Astrocyte (in vitro differentiated cells and primary cell): ENCODE results near the gene MAP7. TPM values are rescaled to one million over a fixed set of nuclear protein-coding genes. Genes with fewer than 3 reads are reported as not detected.

Source experiments
- DNase-seq: peaks from one replicate; pipeline ENCODE4 v3.0.0-alpha.2; 2010; ENCODE audit warnings: low read depth
- FAIRE-seq: peaks from 2 replicates; lab custom pipeline; 2011; peaks lifted over from hg19 to GRCh38; lab: Jason Lieb, UNC
- H2AFZ ChIP-seq: 2 replicates; pipeline ENCODE4 v1.6.0; 2012; ENCODE audit warnings: low read depth, low read length, inconsistent platforms
- H3K27ac ChIP-seq: 2 replicates; pipeline ENCODE4 v1.5.1; 2011; ENCODE audit warnings: low read depth, low read length, inconsistent platforms
- H3K27me3 ChIP-seq: 2 replicates; pipeline ENCODE4 v1.6.0; 2011; ENCODE audit warnings: low read length, inconsistent platforms; ENCODE audit not compliant: insufficient read depth
- H3K36me3 ChIP-seq: 2 replicates; pipeline ENCODE4 v1.5.1; 2011; ENCODE audit warnings: low read length, inconsistent platforms; ENCODE audit not compliant: insufficient read depth
- H3K4me1 ChIP-seq: 2 replicates; pipeline ENCODE4 v1.5.1; 2011; ENCODE audit warnings: low read length, inconsistent platforms; ENCODE audit not compliant: insufficient read depth
- H3K4me2 ChIP-seq: 2 replicates; pipeline ENCODE4 v1.6.0; 2012; ENCODE audit warnings: low read length, inconsistent platforms
- H3K4me3 ChIP-seq: 2 replicates; pipeline ENCODE4 v1.5.1; 2011; ENCODE audit warnings: low read depth, mild to moderate bottlenecking, low read length, inconsistent platforms; ENCODE audit not compliant: insufficient read depth
- H3K79me2 ChIP-seq: 2 replicates; pipeline ENCODE4 v1.6.0; 2012; ENCODE audit warnings: mild to moderate bottlenecking, low read length, inconsistent platforms; ENCODE audit not compliant: insufficient read depth
- H3K9ac ChIP-seq: 2 replicates; pipeline ENCODE4 v1.6.0; 2012; ENCODE audit warnings: mild to moderate bottlenecking, low read length, inconsistent platforms
- H3K9me3 ChIP-seq: 2 replicates; pipeline ENCODE4 v1.5.1; 2012; ENCODE audit warnings: low read depth, mild to moderate bottlenecking, low read length, inconsistent platforms; ENCODE audit not compliant: insufficient read depth
- H4K20me1 ChIP-seq: 2 replicates; pipeline ENCODE4 v1.6.0; 2012; ENCODE audit warnings: low read length, inconsistent platforms; ENCODE audit not compliant: insufficient read depth
- H3K27ac Mint-ChIP-seq: one replicate; pipeline ENCODE4 v1.8.0; 2021; ENCODE audit warnings: mild to moderate bottlenecking, mixed read lengths; ENCODE audit not compliant: unreplicated experiment
- H3K27me3 Mint-ChIP-seq: one replicate; pipeline ENCODE4 v1.8.0; 2021; ENCODE audit warnings: low read depth, mixed read lengths; ENCODE audit not compliant: unreplicated experiment
- H3K36me3 Mint-ChIP-seq: one replicate; pipeline ENCODE4 v1.8.0; 2021; ENCODE audit warnings: low read depth, mixed read lengths; ENCODE audit not compliant: unreplicated experiment
- H3K4me1 Mint-ChIP-seq: one replicate; pipeline ENCODE4 v1.8.0; 2021; ENCODE audit warnings: low read depth, mixed read lengths; ENCODE audit not compliant: unreplicated experiment
- H3K4me3 Mint-ChIP-seq: one replicate; pipeline ENCODE4 v1.8.0; 2021; ENCODE audit warnings: mild to moderate bottlenecking, moderate library complexity, mixed read lengths; ENCODE audit not compliant: unreplicated experiment
- H3K9me3 Mint-ChIP-seq: one replicate; pipeline ENCODE4 v1.8.0; 2021; ENCODE audit warnings: mild to moderate bottlenecking, mixed read lengths; ENCODE audit not compliant: unreplicated experiment
- CTCF ChIP-seq: IDR thresholded peaks from 2 replicates; pipeline ENCODE4 v1.5.1; 2011; ENCODE audit warnings: low read depth, mild to moderate bottlenecking, inconsistent platforms, low read length, moderate library complexity; ENCODE audit not compliant: insufficient read depth
- EZH2 ChIP-seq: IDR thresholded peaks from 2 replicates; pipeline ENCODE4 v1.6.1; 2012; ENCODE audit warnings: mild to moderate bottlenecking, low read length, inconsistent platforms; ENCODE audit not compliant: insufficient read depth
- total RNA-seq: library from RNA; stranded (reverse); gene quantifications from 2 replicates; pipeline ENCODE4 v1.2.1, GENCODE V29; 2021

Gene MAP7
- total RNA-seq, 1 donor from 2014 or later: 3.3 TPM

- Mint-ChIP-seq H3K4me1 (peaks cover 7% of the 10 kb centered on the region), H3K9me3 (no peaks in the 10 kb centered on the region), H3K27me3 (no peaks in the 10 kb centered on the region), H3K4me3 (no peak overlapping the region), H3K36me3 (no peaks in the 10 kb centered on the region), H3K27ac (no peak overlapping the region)
- no peaks in the 10 kb centered on the region for H3K27me3 ChIP-seq
- no peak overlapping the region for H3K4me3 ChIP-seq
- H2AFZ ChIP-seq: no peak overlapping the region
- H3K27ac ChIP-seq: no peak overlapping the region
- H3K9me3 ChIP-seq: no peaks in the 10 kb centered on the region
- no peaks in the 10 kb centered on the region for H4K20me1 ChIP-seq
- TF ChIP-seq CTCF: no peak
- no peak for TF ChIP-seq EZH2
- no peak overlapping the region for H3K4me2 ChIP-seq
- no peaks in the 10 kb centered on the region for H3K79me2 ChIP-seq
- H3K36me3 ChIP-seq: no peaks in the 10 kb centered on the region
- no peak overlapping the region for H3K9ac ChIP-seq
- H3K4me1 ChIP-seq: no peaks in the 10 kb centered on the region
- FAIRE-seq: no peak
- DNase-seq: no peak
Measured at GRCh38 chr6:136532030-136532429, 18.2 kb downstream of the MAP7 start.

DNA sequence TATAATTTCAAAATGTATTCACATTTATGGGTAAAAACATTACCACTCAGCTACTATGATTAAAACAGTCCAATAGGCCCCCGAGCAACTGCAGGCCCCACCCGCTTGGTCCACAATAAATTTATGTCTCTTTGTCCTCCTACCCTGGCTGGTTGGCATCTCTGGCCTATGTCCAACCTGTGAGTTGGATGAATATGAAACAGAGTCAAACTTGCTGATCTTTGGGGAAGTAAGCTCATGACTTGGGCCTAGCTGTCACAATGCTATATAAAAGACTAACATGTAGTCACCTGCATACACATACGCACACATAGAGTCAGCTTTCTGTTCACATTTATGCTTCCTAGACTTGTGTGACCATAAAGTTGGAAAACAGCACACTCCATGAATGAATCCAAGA, 20.5 kb downstream of the MAP7 start:
- TF ChIP-seq CTCF: no peak
- TF ChIP-seq EZH2: no peak
- no peaks in the 10 kb centered on the region for H3K27me3 Mint-ChIP-seq
- H3K4me1 Mint-ChIP-seq: peaks cover 23% of the 10 kb centered on the region

DNA sequence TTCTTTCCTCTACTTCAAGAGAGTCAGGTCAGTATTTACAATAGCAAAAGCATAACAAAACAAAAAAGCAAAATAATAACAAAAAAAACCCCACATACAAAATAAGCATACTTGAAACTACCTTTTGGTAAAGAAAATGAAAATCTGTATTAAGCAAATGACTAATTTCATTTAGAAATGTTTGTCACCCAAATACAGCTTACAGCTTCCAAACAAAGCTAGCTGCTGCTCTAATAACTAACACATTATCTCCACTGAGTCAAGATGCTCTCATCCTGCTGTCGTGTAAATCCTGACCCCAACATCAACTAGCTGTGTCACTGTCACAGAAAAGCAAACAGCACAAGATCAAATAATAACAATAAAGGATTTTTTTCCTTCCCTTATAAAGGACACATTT, 21.7 kb downstream of the MAP7 start:
- Mint-ChIP-seq H3K36me3 (no peaks in the 10 kb centered on the region), H3K4me3 (no peak overlapping the region), H3K4me1 (peaks cover 23% of the 10 kb centered on the region), H3K27me3 (no peaks in the 10 kb centered on the region), H3K9me3 (no peaks in the 10 kb centered on the region), H3K27ac (no peak overlapping the region)
- FAIRE-seq: no peak
- no peaks in the 10 kb centered on the region for H4K20me1 ChIP-seq
- H3K27me3 ChIP-seq: no peaks in the 10 kb centered on the region
- no peak overlapping the region for H3K4me2 ChIP-seq
- H3K9me3 ChIP-seq: no peaks in the 10 kb centered on the region
- H3K36me3 ChIP-seq: no peaks in the 10 kb centered on the region
- no peaks in the 10 kb centered on the region for H3K79me2 ChIP-seq
- no peak for DNase-seq
- TF ChIP-seq EZH2 (no peak), CTCF (no peak)
- H3K27ac ChIP-seq: no peak overlapping the region
- no peak overlapping the region for H3K4me3 ChIP-seq
- no peak overlapping the region for H3K9ac ChIP-seq
- H2AFZ ChIP-seq: no peak overlapping the region
- H3K4me1 ChIP-seq: no peaks in the 10 kb centered on the region

More for the DNA sequence above, 20.5 kb downstream of the MAP7 start:
- H3K27ac Mint-ChIP-seq: no peak overlapping the region
- Histone ChIP-seq H3K79me2 (no peaks in the 10 kb centered on the region), H3K4me2 (no peak overlapping the region), H4K20me1 (no peaks in the 10 kb centered on the region), H3K4me1 (no peaks in the 10 kb centered on the region), H3K27ac (no peak overlapping the region), H3K36me3 (no peaks in the 10 kb centered on the region), H2AFZ (no peak overlapping the region), H3K27me3 (no peaks in the 10 kb centered on the region), H3K9ac (no peak overlapping the region), H3K4me3 (no peak overlapping the region), H3K9me3 (no peaks in the 10 kb centered on the region)
- FAIRE-seq (no peak), DNase-seq (no peak)
- H3K36me3 Mint-ChIP-seq: no peaks in the 10 kb centered on the region
- H3K9me3 Mint-ChIP-seq: no peaks in the 10 kb centered on the region
- H3K4me3 Mint-ChIP-seq: no peak overlapping the region
